ENCODE measurements around the gene CCT2.

Gene CCT2

GRCh38 chr12:69585189-69586062 is at the start of gene CCT2:
Gene CCT2 (plus strand): TSS chr12:69585459. CDS start chr12:69585522, 63 bp downstream.
- peak; percentile 52 for DNase-seq

GRCh38 chr12:69540987-69541386 is 44.3 kb upstream of the CCT2 start:
- DNase-seq = no peak

- no peak for DNase-seq
These were observed 41.2 kb upstream of the CCT2 start for GRCh38 chr12:69544087-69544486.

- no peak for DNase-seq
These were observed 40.2 kb upstream of the CCT2 start for GRCh38 chr12:69545081-69545480.

GRCh38 chr12:69546693-69547438 is 38.4 kb upstream of the CCT2 start:
- DNase-seq = no peak

- no peak for DNase-seq
These were observed 36.6 kb upstream of the CCT2 start for GRCh38 chr12:69548687-69549086.

- DNase-seq = no peak
These were observed 34.5 kb upstream of the CCT2 start for GRCh38 chr12:69550569-69551350.

GRCh38 chr12:69553628-69554248 is 31.5 kb upstream of the CCT2 start:
- DNase-seq = peak; percentile 72

- no peak for DNase-seq
These were observed 29.8 kb upstream of the CCT2 start for GRCh38 chr12:69555461-69555860.

GRCh38 chr12:69556383-69556782 is 28.9 kb upstream of the CCT2 start:
- no peak for DNase-seq

GRCh38 chr12:69563166-69563762 is 22.0 kb upstream of the CCT2 start:
- DNase-seq = no peak

GRCh38 chr12:69566603-69567002 is 18.7 kb upstream of the CCT2 start:
- no peak for DNase-seq

- DNase-seq = no peak
These were observed 16.0 kb upstream of the CCT2 start for GRCh38 chr12:69569236-69569635.

- no peak for DNase-seq
These were observed 15.2 kb upstream of the CCT2 start for GRCh38 chr12:69570000-69570516.

- peak; percentile 6 for DNase-seq
These were observed 14.5 kb upstream of the CCT2 start for GRCh38 chr12:69570545-69571399.

GRCh38 chr12:69575346-69575745 is 9.9 kb upstream of the CCT2 start:
- no peak for DNase-seq

GRCh38 chr12:69578283-69578682 is 7.0 kb upstream of the CCT2 start:
- no peak for DNase-seq

- DNase-seq = no peak
These were observed 6.2 kb upstream of the CCT2 start for GRCh38 chr12:69579029-69579428.

GRCh38 chr12:69580074-69580473 is 5.2 kb upstream of the CCT2 start:
- DNase-seq = no peak

GRCh38 chr12:69583203-69583602 is 2.1 kb upstream of the CCT2 start:
- DNase-seq = no peak

GRCh38 chr12:69588527-69588926 is 3.3 kb downstream of the CCT2 start:
- no peak for DNase-seq
